T1000 (cell line): ENCODE measurements around the gene HMGCS2.
"Not testable (repeated sequence)": the region's sequence is repeated elsewhere in the genome, so short reads cannot be mapped to it uniquely, and the experiment has no call there.

Source experiments
- DNase-seq: peaks from one replicate; lab custom pipeline; 2025; ENCODE audit warnings: mixed read lengths; lab: John Stamatoyannopoulos, UW

Gene HMGCS2

GRCh38 chr1:119790451-119791198 lies 21.9 kb upstream of the HMGCS2 start:
- no peak for DNase-seq

GRCh38 chr1:119787776-119788175 lies 19.1 kb upstream of the HMGCS2 start:
- DNase-seq, result no peak

GRCh38 chr1:119786473-119787050 lies 17.9 kb upstream of the HMGCS2 start:
- not testable (repeated sequence) for DNase-seq

DNA sequence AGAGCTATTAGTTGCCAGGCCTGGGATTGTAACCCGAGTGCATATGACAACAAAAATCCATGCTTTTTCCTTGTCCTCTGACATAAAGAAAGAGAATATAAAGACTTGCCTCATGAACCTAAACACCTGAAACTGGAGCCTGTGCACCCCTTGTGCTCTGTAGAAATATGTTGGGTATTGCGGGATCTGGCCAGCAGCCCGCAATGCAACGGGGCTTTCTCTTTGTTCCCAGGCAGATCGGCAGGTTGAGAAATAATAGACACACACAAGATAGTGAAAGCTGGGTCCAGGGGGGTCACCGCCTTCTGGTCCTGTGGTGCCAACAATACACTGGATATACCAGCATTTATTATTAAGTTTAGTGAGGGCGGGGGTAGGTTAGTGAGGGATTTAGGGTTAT lies 17.3 kb upstream of the HMGCS2 start:
- not testable (repeated sequence) for DNase-seq

DNA sequence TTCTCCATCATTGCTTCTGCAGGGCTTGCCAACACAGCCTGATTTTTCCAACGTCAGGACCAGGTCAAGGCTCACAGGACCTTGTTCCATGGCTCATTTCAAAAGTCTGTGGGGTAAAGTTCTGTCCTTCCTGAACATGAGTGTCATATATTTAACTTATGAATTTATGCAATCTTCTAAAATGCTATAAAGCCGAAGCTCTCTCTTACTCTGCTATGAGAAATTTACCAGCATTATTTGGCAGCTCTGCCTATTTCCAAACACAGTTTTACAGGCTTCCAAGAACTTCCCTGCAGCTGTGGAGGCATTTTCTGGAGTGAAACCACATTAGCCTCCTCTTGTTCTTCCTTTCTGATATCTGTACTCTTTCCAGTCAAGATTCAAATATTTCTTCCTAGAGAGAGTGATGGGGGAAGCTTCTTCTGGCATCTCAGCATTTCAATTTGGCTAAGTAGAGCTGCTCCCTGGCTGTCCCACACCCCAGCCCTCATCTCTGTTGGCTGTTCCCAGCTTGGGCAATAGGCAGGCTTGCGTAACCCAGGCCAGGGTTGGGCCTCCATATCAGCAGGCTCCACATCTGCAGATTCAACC lies 15.6 kb upstream of the HMGCS2 start:
- no peak for DNase-seq

GRCh38 chr1:119783354-119784185 lies 14.9 kb upstream of the HMGCS2 start:
- DNase-seq, result no peak

- no peak for DNase-seq
Measured at GRCh38 chr1:119782631-119783325, 14.1 kb upstream of the HMGCS2 start.

- DNase-seq, result no peak
Measured at GRCh38 chr1:119781434-119782210, 12.9 kb upstream of the HMGCS2 start.

- no peak for DNase-seq
Measured at GRCh38 chr1:119779869-119780356, 11.2 kb upstream of the HMGCS2 start.

GRCh38 chr1:119778886-119779560 lies 10.3 kb upstream of the HMGCS2 start:
- no peak for DNase-seq

GRCh38 chr1:119778359-119778758 lies 9.7 kb upstream of the HMGCS2 start:
- DNase-seq, result no peak

DNA sequence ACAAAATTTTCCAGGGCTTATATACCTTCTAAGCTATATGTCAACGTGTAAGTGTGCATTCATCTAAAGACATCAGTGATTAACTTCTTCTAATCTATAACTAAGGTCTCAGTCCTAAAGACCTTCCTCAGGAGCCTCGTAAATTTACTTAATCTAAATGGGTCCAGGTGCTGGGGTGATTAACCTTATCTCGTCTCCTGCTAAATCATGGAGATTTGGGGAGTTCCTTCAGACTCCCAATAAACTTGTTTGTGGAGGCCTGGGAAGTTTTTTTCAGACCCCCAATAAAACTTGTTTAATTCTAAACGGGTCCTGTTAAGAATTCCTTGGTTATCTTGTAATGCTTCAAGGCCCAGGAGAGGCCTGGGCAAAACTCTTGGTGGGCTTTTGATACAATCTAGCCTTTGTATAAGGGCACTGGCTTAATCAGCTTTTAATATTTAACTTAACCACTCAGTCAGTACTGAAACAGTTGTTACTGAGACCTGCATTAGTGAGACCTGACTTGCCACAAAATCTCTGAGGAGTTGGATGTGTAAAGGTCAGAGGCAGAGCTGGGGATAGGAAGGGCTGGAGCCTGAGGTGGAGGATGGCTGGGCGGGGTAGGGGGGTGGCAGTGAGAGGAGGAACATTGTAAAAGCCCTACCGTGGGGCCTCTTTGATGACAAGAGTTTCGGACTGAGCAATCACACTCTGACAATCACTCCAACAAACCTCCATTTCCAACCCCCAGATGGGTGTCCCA lies 6.2 kb upstream of the HMGCS2 start:
- DNase-seq, result no peak

DNA sequence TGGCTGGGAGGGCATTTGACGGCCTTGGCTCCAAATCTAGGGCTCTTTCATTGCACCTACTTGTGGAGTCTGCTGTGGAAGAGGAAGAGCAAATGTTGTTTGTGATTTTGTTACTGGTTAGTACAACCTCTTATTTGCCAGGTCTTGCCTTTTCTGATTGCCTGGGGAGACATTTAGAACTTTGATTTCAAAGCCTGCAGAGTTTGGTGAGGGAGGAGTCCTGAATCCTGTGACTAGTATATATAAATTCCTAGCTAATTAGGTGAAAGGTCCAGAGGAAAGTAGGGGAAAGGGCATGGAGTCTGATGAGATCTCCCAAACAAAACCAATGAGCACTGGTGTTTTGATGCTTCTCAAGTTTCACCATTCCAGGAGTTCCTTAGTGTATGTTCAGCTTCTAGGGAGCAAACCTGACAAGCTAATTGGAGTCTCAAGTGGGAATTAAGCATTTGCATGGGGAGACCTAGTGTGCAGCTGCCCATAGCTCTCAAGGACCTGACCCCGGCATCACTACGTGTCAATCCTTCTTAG lies 5.1 kb upstream of the HMGCS2 start:
- DNase-seq, result peak; percentile 17

DNA sequence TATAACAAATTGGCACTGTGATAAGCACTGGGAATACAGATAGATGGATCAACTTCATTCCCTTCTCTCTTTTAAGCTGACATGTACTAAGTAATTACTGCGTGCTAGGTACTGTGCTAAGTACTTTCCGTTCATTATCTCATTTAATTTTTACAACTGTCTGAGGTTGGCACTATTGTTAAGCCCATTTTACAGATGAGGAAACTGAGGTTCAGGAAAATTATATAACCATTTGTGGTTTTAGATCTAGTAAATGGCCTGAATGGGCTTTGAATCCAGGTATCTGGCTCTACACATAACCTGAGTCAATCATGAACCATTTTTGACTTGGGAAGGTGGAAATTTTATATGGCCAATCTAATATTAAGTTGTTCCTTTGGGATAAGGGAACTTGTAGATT lies 3.6 kb upstream of the HMGCS2 start:
- DNase-seq, result no peak

GRCh38 chr1:119771770-119772169 lies 3.1 kb upstream of the HMGCS2 start:
- no peak for DNase-seq

DNA sequence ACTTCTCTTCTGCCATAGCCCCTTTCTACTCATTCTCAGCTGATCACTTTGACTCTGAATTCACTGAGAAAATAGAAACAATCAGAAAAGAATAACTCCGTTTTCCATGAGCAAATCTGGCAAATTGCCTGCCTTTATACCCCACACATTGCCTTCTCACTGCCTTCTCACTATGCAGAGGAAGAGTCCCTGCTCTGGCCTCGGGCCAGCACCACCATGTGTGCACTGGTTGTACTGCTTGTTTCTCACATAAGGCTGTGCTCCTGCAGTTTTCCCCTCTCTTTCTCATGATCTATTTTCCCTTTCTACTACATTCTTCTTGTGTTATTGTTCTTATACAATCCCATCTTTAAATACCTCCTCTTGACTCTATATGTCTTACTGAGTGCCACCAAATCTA lies 2.3 kb upstream of the HMGCS2 start:
- no peak for DNase-seq

- no peak for DNase-seq
Measured at GRCh38 chr1:119767486-119767885, 1.2 kb downstream of the HMGCS2 start.

DNA sequence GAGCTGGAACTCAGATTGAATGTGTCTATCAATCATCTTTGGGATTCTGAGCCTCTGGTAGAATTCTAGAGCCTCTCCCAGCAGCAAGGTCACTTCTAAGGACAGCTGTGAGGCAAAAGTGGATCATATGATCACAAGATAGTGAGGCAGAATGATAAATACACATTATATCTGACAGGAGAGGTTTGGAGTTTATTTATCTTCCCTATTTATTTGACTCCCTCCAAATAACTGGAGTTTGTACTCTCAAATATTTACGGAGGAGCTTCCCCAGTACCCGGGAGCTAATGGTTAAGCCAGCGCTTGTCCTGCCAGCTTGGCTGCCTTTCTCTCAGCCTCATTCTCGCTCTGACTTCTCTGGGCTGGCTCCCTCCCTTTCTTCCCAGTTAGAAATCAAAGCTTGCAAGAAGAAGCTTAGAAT lies 2.3 kb downstream of the HMGCS2 start:
- DNase-seq, result no peak

GRCh38 chr1:119764220-119764619 lies 4.5 kb downstream of the HMGCS2 start:
- no peak for DNase-seq
